ENCODE data around the gene THOC5. TPM values are rescaled to one million over a fixed set of nuclear protein-coding genes. Genes with fewer than 3 reads are reported as not detected.

Gene THOC5
- polyA plus RNA-seq, 1 of the 3 experiments (the other 2 are of a cell fraction) = 95.9 TPM

- peaks cover 9% of the 10 kb centered on the region; the same call in 1 of the 2 replicates for H3K27me3 ChIP-seq (ENCODE audit: insufficient read depth)
- H3K4me2 ChIP-seq = peak overlapping the region; percentile 75
- no peaks in the 10 kb centered on the region for H3F3A ChIP-seq (replicated peaks; ENCODE audit: insufficient read depth)
- 0 out of 2 replicates have a peak, but pooled peaks cover 5% of the 10 kb centered on the region for H4K20me1 ChIP-seq (ENCODE audit: insufficient read depth)
- H3K27ac ChIP-seq (ENCODE audit: low read depth in 2 of 2, low read length in 1 of 2) = peak overlapping the region in 1 of 2 experiments; percentile 23; a peak in 1 of 4 replicates
- no peaks in the 10 kb centered on the region for H3K9me2 ChIP-seq
- 10% methylated on average over 21 of the region's 107 CpGs for WGBS (ENCODE audit: low lambda C conversion rate)
- H3K9ac ChIP-seq = no peak overlapping the region
- TF ChIP-seq MAX (IDR thresholded peaks at IDR 0.05; ENCODE audit: low read depth) (peak; percentile 94), MXI1 (IDR thresholded peaks at IDR 0.05; ENCODE audit: low read depth, low read length) (peak; percentile 88; the same call in 1 of the 2 replicates), TCF12 (IDR thresholded peaks at IDR 0.05) (no peak), SIN3A (IDR thresholded peaks at IDR 0.05; ENCODE audit: borderline replicate concordance, low read depth, low read length) (0 out of 2 replicates have a peak, but pooled peaks have one; percentile 34), NRF1 (IDR thresholded peaks at IDR 0.05; ENCODE audit: low read depth, low read length) (peak; percentile 68), CHD2 (IDR thresholded peaks at IDR 0.05; ENCODE audit: low read length, partially characterized antibody) (peak; percentile 98), RAD21 (IDR thresholded peaks at IDR 0.05; ENCODE audit: low read length) (peak; percentile 48), CTCF (IDR thresholded peaks at IDR 0.05) (no peak; the same call in 1 of the 2 replicates)
- TF ChIP-seq, protein P1, sequence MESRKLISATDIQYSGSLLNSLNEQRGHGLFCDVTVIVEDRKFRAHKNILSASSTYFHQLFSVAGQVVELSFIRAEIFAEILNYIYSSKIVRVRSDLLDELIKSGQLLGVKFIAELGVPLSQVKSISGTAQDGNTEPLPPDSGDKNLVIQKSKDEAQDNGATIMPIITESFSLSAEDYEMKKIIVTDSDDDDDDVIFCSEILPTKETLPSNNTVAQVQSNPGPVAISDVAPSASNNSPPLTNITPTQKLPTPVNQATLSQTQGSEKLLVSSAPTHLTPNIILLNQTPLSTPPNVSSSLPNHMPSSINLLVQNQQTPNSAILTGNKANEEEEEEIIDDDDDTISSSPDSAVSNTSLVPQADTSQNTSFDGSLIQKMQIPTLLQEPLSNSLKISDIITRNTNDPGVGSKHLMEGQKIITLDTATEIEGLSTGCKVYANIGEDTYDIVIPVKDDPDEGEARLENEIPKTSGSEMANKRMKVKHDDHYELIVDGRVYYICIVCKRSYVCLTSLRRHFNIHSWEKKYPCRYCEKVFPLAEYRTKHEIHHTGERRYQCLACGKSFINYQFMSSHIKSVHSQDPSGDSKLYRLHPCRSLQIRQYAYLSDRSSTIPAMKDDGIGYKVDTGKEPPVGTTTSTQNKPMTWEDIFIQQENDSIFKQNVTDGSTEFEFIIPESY (IDR thresholded peaks at IDR 0.05; ENCODE audit: borderline replicate concordance, low read depth) = peak; percentile 87; the same call in 1 of the 2 replicates
- peak overlapping the region; percentile 41; the same call in 1 of the 2 replicates for H2AFZ ChIP-seq (ENCODE audit: low read depth)
- no peaks in the 10 kb centered on the region for H3K79me2 ChIP-seq (ENCODE audit: insufficient read depth)
- ChIA-PET CTCF (interaction anchor here (0.7 to 3.0 kb wide), 9 partner anchors 10 to 92 kb away, joined by 3 to 12 read pairs (median 6); partner anchors contain the start of genes AP1B1 and THOC5), POLR2A (interaction anchor here (0.7 to 1.7 kb wide), 8 partner anchors 9 to 137 kb away, joined by 3 to 13 read pairs (median 4); partner anchors contain the start of gene THOC5)
- peaks cover 0 to 32% of the 10 kb centered on the region in 2 experiments; a peak in 1 of 4 replicates for H3K4me1 ChIP-seq (ENCODE audit: control insufficient read depth in 1 of 2, insufficient read depth in 2 of 2, low read depth in 1 of 2, low read length in 1 of 2)
- H3K9me3 ChIP-seq = no peaks in the 10 kb centered on the region
- H3K36me3 ChIP-seq (replicated peaks in 1 of 2; ENCODE audit: control insufficient read depth in 1 of 2, insufficient read depth in 2 of 2, low read length in 1 of 2) = no peaks in the 10 kb centered on the region
- peak; percentile 96 for DNase-seq
- peak overlapping the region; percentile 41 to 47; a peak in 3 of 4 replicates for H3K4me3 ChIP-seq (ENCODE audit: low read depth in 2 of 2, low read length in 1 of 2)
These were observed 72.9 kb downstream of the THOC5 start for GRCh38 chr22:29480512-29481264.

DNA sequence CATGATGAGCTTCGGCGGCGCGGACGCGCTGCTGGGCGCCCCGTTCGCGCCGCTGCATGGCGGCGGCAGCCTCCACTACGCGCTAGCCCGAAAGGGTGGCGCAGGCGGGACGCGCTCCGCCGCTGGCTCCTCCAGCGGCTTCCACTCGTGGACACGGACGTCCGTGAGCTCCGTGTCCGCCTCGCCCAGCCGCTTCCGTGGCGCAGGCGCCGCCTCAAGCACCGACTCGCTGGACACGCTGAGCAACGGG, 73.4 kb downstream of the THOC5 start:
- Histone ChIP-seq H3K9me3 (no peaks in the 10 kb centered on the region), H4K20me1 (ENCODE audit: insufficient read depth) (0 out of 2 replicates have a peak, but pooled peaks cover 5% of the 10 kb centered on the region), H3K4me1 (ENCODE audit: control insufficient read depth in 1 of 2, insufficient read depth in 2 of 2, low read depth in 1 of 2, low read length in 1 of 2) (peaks cover 0 to 32% of the 10 kb centered on the region in 2 experiments; a peak in 1 of 4 replicates), H3K27me3 (ENCODE audit: insufficient read depth) (peaks cover 9% of the 10 kb centered on the region; the same call in 1 of the 2 replicates), H3K9ac (no peak overlapping the region), H3K36me3 (replicated peaks in 1 of 2; ENCODE audit: control insufficient read depth in 1 of 2, insufficient read depth in 2 of 2, low read length in 1 of 2) (no peaks in the 10 kb centered on the region), H3K4me2 (peak overlapping the region; percentile 75), H3F3A (replicated peaks; ENCODE audit: insufficient read depth) (no peaks in the 10 kb centered on the region), H3K27ac (ENCODE audit: low read depth in 2 of 2, low read length in 1 of 2) (peak overlapping the region in 1 of 2 experiments; percentile 23; a peak in 1 of 4 replicates), H2AFZ (ENCODE audit: low read depth) (no peak overlapping the region), H3K9me2 (no peaks in the 10 kb centered on the region), H3K4me3 (ENCODE audit: low read depth in 2 of 2, low read length in 1 of 2) (peak overlapping the region; percentile 41 to 47; a peak in 3 of 4 replicates), H3K79me2 (ENCODE audit: insufficient read depth) (no peaks in the 10 kb centered on the region)
- ChIA-PET CTCF (interaction anchor here (0.7 to 3.0 kb wide), 9 partner anchors 9 to 91 kb away, joined by 3 to 12 read pairs (median 6); partner anchors contain the start of genes AP1B1 and THOC5), POLR2A (interaction anchor here (0.8 to 1.7 kb wide), 7 partner anchors 8 to 137 kb away, joined by 3 to 13 read pairs (median 5); partner anchors contain the start of gene THOC5)
- TF ChIP-seq USF1 (IDR thresholded peaks at IDR 0.05; ENCODE audit: borderline replicate concordance, low read depth) (no peak), FOSL2 (IDR thresholded peaks at IDR 0.05; ENCODE audit: borderline replicate concordance, low read depth) (no peak)
- TF ChIP-seq, protein P2, sequence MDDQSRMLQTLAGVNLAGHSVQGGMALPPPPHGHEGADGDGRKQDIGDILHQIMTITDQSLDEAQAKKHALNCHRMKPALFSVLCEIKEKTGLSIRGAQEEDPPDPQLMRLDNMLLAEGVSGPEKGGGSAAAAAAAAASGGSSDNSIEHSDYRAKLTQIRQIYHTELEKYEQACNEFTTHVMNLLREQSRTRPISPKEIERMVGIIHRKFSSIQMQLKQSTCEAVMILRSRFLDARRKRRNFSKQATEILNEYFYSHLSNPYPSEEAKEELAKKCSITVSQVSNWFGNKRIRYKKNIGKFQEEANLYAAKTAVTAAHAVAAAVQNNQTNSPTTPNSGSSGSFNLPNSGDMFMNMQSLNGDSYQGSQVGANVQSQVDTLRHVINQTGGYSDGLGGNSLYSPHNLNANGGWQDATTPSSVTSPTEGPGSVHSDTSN (IDR thresholded peaks at IDR 0.05) = no peak
- WGBS (ENCODE audit: low lambda C conversion rate) = 26% methylated on average over 16 of the region's 39 CpGs
- no peak for DNase-seq
